Liver (tissue), 9 donors: ENCODE measurements around the gene CCDC182. TPM values are rescaled to one million over a fixed set of nuclear protein-coding genes. Genes with fewer than 3 reads are reported as not detected.

Experiments used
- DNase-seq: peaks from one replicate; pipeline ENCODE4 v3.0.0-alpha.2; 2017; ENCODE audit warnings: low spot score
- H3K27ac ChIP-seq, 2 donors: one replicate each; pipeline ENCODE4 v1.7.0; 2013; ENCODE audit warnings: inconsistent platforms in 2 of 2, low read length in 2 of 2, control low read depth in 1 of 2, low read depth in 1 of 2, mild to moderate bottlenecking in 1 of 2
- H3K27me3 ChIP-seq, 4 donors: one replicate each; pipeline versions ENCODE4 v1.6.1 to v1.7.0; 2013; ENCODE audit warnings: low read length in 3 of 4, inconsistent platforms in 1 of 4, mild to moderate bottlenecking in 1 of 4, moderate library complexity in 1 of 4; ENCODE audit not compliant: control insufficient read depth in 4 of 4, insufficient read depth in 4 of 4
- H3K36me3 ChIP-seq, 4 donors: one replicate each; pipeline versions ENCODE4 v1.6.1 to v1.7.0; 2013; ENCODE audit warnings: low read length in 3 of 4, mild to moderate bottlenecking in 3 of 4, low read depth in 1 of 4, moderate library complexity in 1 of 4; ENCODE audit not compliant: control insufficient read depth in 4 of 4, insufficient read depth in 3 of 4
- H3K4me1 ChIP-seq, 4 donors: one replicate each; pipeline versions ENCODE4 v1.6.1 to v1.7.0; 2013; ENCODE audit warnings: low read length in 3 of 4, mild to moderate bottlenecking in 3 of 4, moderate library complexity in 1 of 4; ENCODE audit not compliant: control insufficient read depth in 4 of 4, insufficient read depth in 4 of 4
- H3K4me3 ChIP-seq, 3 donors: one replicate each; pipeline versions ENCODE4 v1.6.1 to v1.7.0; 2013; ENCODE audit warnings: low read length in 3 of 3, control low read depth in 1 of 3, low read depth in 1 of 3, mild to moderate bottlenecking in 1 of 3
- H3K9ac ChIP-seq, 2 donors: one replicate each; pipeline ENCODE4 v1.7.0; 2013; ENCODE audit warnings: low read length in 2 of 2, mild to moderate bottlenecking in 2 of 2, moderate library complexity in 2 of 2, control low read depth in 1 of 2, low read depth in 1 of 2
- H3K9me3 ChIP-seq, 4 donors: one replicate each; pipeline versions ENCODE4 v1.6.1 to v1.7.0; 2013; ENCODE audit warnings: low read length in 3 of 4; ENCODE audit not compliant: control insufficient read depth in 4 of 4
- FOXA1 ChIP-seq: IDR thresholded peaks from 2 replicates; pipeline ENCODE4 v1.6.1; 2016; ENCODE audit warnings: antibody characterized with exemption
- FOXA2 ChIP-seq: IDR thresholded peaks from 2 replicates; pipeline ENCODE4 v1.6.1; 2016; ENCODE audit warnings: antibody characterized with exemption
- HNF4A ChIP-seq, 2 donors: conservative IDR thresholded peaks; 2 replicates each; pipeline ENCODE4 v1.6.1; 2016; ENCODE audit warnings: antibody characterized with exemption in 2 of 2, mild to moderate bottlenecking in 2 of 2
- HNF4G ChIP-seq: IDR thresholded peaks from 2 replicates; pipeline ENCODE4 v1.6.1; 2016; ENCODE audit warnings: antibody characterized with exemption
- JUND ChIP-seq, 2 donors: IDR thresholded peaks; 2 replicates each; pipeline ENCODE4 v1.6.1; 2016; ENCODE audit warnings: antibody characterized with exemption in 2 of 2
- RAD21 ChIP-seq, 2 donors: IDR thresholded peaks; 2 replicates each; pipeline ENCODE4 v1.6.1; 2016; ENCODE audit warnings: antibody characterized with exemption in 2 of 2, mild to moderate bottlenecking in 2 of 2
- RXRA ChIP-seq, 2 donors: IDR thresholded peaks; 2 replicates each; pipeline ENCODE4 v1.6.1; 2017 to 2018; ENCODE audit warnings: antibody characterized with exemption in 2 of 2, mild to moderate bottlenecking in 1 of 2
- SP1 ChIP-seq: IDR thresholded peaks from 2 replicates; pipeline ENCODE4 v1.6.1; 2018; ENCODE audit warnings: antibody characterized with exemption, mild to moderate bottlenecking
- YY1 ChIP-seq: IDR thresholded peaks from 2 replicates; pipeline ENCODE4 v1.6.1; 2016; ENCODE audit warnings: antibody characterized with exemption, mild to moderate bottlenecking
- WGBS: extraction: QIAGEN DNeasy Blood & Tissue Kit; methylation state at CpG from one replicate; pipeline ENCODE4 v1.1.7; 2013; 5-methylcytosine and 5-hydroxymethylcytosine counted together
- polyA plus RNA-seq, 2 donors: library from polyadenylated mRNA; stranded (reverse) in 1 of 2; unstranded in 1 of 2; fragments of 200-250 nt in 1 of 2; fragments of >200 nt in 1 of 2; fragmentation: Nextera tagmentation in 1 of 2; extraction: Ambion mirVana in 1 of 2; gene quantifications; one replicate each; pipeline versions ENCODE4 v1.2.1 to v1.2.3, GENCODE V29; 2013 to 2015
- total RNA-seq, 2 donors: library from RNA; depleted of rRNA; stranded (reverse); fragments of >200 nt; gene quantifications; one replicate each; pipeline ENCODE4 v1.2.3, GENCODE V29; 2014
- TF ChIP-seq, protein P1 (sequence below): IDR thresholded peaks from 2 replicates; pipeline ENCODE4 v1.6.1; 2016; ENCODE audit warnings: antibody characterized with exemption
- TF ChIP-seq, protein P2 (sequence below): IDR thresholded peaks from 2 replicates; pipeline ENCODE4 v1.6.1; 2016; ENCODE audit warnings: antibody characterized with exemption
- TF ChIP-seq, protein P3 (sequence below): IDR thresholded peaks from 2 replicates; pipeline ENCODE4 v1.6.1; 2016; ENCODE audit warnings: antibody characterized with exemption, mild to moderate bottlenecking
- donor health status: healthy.
- donor health status: healthy.
- donor health status: healthy.
- donor health status: healthy.
- donor health status: healthy.

Gene CCDC182
- total and polyA plus RNA-seq, 4 donors = not detected

DNA sequence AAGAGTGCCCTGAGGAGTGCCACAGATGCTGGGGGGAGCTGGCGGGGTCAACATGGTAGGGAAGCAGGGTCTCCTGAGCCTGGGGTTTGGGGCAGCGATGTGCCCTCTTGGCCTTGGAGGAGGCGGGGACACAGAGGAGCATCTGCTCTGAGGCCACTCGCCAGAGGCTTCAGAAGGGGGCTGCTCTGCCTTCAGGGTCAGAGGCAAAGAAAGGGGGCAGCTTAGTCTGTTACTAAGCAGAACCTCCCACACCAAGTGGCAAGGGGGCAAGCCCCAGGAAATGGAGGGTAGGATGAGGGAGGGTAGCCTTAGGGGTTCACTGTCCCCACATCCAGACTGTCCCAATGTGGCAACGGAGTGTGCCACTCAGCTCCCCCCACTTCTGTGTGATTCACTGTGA lies 18.3 kb downstream of the CCDC182 start:
- TF ChIP-seq FOXA2 = no peak
- TF ChIP-seq, protein P1, sequence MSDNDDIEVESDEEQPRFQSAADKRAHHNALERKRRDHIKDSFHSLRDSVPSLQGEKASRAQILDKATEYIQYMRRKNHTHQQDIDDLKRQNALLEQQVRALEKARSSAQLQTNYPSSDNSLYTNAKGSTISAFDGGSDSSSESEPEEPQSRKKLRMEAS = no peak
- no peak for TF ChIP-seq JUND (IDR thresholded peaks at IDR 0.05)
- TF ChIP-seq, protein P2, sequence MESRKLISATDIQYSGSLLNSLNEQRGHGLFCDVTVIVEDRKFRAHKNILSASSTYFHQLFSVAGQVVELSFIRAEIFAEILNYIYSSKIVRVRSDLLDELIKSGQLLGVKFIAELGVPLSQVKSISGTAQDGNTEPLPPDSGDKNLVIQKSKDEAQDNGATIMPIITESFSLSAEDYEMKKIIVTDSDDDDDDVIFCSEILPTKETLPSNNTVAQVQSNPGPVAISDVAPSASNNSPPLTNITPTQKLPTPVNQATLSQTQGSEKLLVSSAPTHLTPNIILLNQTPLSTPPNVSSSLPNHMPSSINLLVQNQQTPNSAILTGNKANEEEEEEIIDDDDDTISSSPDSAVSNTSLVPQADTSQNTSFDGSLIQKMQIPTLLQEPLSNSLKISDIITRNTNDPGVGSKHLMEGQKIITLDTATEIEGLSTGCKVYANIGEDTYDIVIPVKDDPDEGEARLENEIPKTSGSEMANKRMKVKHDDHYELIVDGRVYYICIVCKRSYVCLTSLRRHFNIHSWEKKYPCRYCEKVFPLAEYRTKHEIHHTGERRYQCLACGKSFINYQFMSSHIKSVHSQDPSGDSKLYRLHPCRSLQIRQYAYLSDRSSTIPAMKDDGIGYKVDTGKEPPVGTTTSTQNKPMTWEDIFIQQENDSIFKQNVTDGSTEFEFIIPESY = no peak
- DNase-seq = no peak
- 92% methylated on average over 5 of the region's 5 CpGs for WGBS
- no peaks in the 10 kb centered on the region for H3K9me3 ChIP-seq
- no peak overlapping the region for H3K27ac ChIP-seq
- no peak overlapping the region for H3K4me3 ChIP-seq
- H3K27me3 ChIP-seq = no peaks in the 10 kb centered on the region
- no peak overlapping the region for H3K9ac ChIP-seq
- no peaks in the 10 kb centered on the region for H3K36me3 ChIP-seq
- H3K4me1 ChIP-seq = peaks cover 0 to 5% (median 1%) of the 10 kb centered on the region in 4 donors

DNA sequence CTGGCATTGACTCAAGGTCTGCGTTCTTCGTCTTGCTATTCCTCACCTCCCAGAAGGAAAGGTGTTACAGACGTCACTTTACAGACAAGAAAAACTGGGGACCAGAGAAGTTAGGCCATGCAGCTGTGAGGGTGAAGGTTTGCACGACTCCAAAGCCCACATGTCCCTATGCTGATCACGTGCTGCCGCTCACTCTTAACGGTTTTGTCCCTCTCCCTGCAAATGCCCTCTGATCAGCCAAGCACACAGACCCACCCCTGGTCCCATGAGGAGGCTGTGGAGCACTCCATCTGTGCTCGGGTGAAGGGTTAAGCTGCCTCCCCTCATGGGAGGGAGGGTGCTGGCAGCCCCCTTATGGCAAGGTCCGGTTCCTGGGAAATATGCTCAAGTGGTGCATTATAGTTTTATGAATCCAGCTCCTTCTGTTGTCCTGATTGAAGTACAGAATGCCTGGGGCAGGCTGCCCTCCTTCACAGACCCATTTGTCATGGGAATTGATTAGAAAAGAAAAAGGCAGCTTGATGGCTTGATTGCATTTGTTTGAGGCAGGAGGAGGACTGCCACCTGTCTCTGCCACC lies 18.8 kb downstream of the CCDC182 start:
- 87% methylated on average over 9 of the region's 9 CpGs for WGBS

GRCh38 chr17:57724729-57725125 lies 20.4 kb downstream of the CCDC182 start:
- no peak for DNase-seq
- no peak overlapping the region for H3K27ac ChIP-seq

More for the DNA sequence above, 18.8 kb downstream of the CCDC182 start:
- H3K4me3 ChIP-seq = no peak overlapping the region
- no peaks in the 10 kb centered on the region for H3K4me1 ChIP-seq
- H3K9ac ChIP-seq = no peak overlapping the region
- no peak for TF ChIP-seq JUND (IDR thresholded peaks at IDR 0.05)
- TF ChIP-seq FOXA2 = no peak
- TF ChIP-seq RXRA (IDR thresholded peaks at IDR 0.05) = no peak
- no peak for TF ChIP-seq HNF4A (conservative IDR thresholded peaks at IDR 0.05)
- no peak for TF ChIP-seq YY1
- TF ChIP-seq HNF4G = no peak
- no peak for TF ChIP-seq SP1
- H3K27ac ChIP-seq = no peak overlapping the region
- H3K9me3 ChIP-seq = no peaks in the 10 kb centered on the region
- no peaks in the 10 kb centered on the region for H3K27me3 ChIP-seq
- H3K36me3 ChIP-seq = no peaks in the 10 kb centered on the region
- DNase-seq = no peak

More at GRCh38 chr17:57724729-57725125, 20.4 kb downstream of the CCDC182 start:
- TF ChIP-seq, protein P1 = no peak
- TF ChIP-seq YY1 = no peak
- TF ChIP-seq FOXA1 = no peak
- TF ChIP-seq, protein P3, sequence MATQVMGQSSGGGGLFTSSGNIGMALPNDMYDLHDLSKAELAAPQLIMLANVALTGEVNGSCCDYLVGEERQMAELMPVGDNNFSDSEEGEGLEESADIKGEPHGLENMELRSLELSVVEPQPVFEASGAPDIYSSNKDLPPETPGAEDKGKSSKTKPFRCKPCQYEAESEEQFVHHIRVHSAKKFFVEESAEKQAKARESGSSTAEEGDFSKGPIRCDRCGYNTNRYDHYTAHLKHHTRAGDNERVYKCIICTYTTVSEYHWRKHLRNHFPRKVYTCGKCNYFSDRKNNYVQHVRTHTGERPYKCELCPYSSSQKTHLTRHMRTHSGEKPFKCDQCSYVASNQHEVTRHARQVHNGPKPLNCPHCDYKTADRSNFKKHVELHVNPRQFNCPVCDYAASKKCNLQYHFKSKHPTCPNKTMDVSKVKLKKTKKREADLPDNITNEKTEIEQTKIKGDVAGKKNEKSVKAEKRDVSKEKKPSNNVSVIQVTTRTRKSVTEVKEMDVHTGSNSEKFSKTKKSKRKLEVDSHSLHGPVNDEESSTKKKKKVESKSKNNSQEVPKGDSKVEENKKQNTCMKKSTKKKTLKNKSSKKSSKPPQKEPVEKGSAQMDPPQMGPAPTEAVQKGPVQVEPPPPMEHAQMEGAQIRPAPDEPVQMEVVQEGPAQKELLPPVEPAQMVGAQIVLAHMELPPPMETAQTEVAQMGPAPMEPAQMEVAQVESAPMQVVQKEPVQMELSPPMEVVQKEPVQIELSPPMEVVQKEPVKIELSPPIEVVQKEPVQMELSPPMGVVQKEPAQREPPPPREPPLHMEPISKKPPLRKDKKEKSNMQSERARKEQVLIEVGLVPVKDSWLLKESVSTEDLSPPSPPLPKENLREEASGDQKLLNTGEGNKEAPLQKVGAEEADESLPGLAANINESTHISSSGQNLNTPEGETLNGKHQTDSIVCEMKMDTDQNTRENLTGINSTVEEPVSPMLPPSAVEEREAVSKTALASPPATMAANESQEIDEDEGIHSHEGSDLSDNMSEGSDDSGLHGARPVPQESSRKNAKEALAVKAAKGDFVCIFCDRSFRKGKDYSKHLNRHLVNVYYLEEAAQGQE = no peak
- TF ChIP-seq, protein P2 = no peak
- TF ChIP-seq RAD21 (IDR thresholded peaks at IDR 0.05) = no peak
- Histone ChIP-seq H3K9ac (no peak overlapping the region), H3K36me3 (no peaks in the 10 kb centered on the region), H3K4me3 (no peak overlapping the region), H3K27me3 (no peaks in the 10 kb centered on the region), H3K9me3 (no peaks in the 10 kb centered on the region), H3K4me1 (no peaks in the 10 kb centered on the region)
- WGBS = 92% methylated on average over 5 of the region's 5 CpGs
